Spleen (tissue), 7 donors: Measurements from ENCODE around the gene RDH8.

Experiments
- POLR2A ChIP-seq, 3 donors: fragments of 450-650 bp; IDR thresholded peaks; one replicate each; pipeline ENCODE4 v1.5.1; 2017; ENCODE audit warnings: antibody characterized with exemption in 3 of 3, mild to moderate bottlenecking in 1 of 3
- POLR2AphosphoS5 ChIP-seq, 3 donors: sonication (generic); formaldehyde crosslinking; IDR thresholded peaks; one replicate each; pipeline ENCODE4 v1.5.1; 2017; ENCODE audit warnings: antibody characterized with exemption in 3 of 3
- TF ChIP-seq, protein P1 (sequence below), 11 experiments: fragments of 200-600 bp in 7 of 11; fragments of 450-650 bp in 4 of 11; sonication (generic) in 4 of 11; IDR thresholded peaks in 8 of 11; conservative IDR thresholded peaks in 3 of 11; 1 replicate in 7 of 11; 2 replicates in 4 of 11; pipeline versions ENCODE4 v1.4.0 to v1.8.0; 2016 to 2021; ENCODE audit warnings: antibody characterized with exemption in 11 of 11, inconsistent platforms in 4 of 11, mild to moderate bottlenecking in 1 of 11
- donor health status: DM: no; HTN: no; CAD: no; lungs with moderate emphysema.
- donor health status: DM: no; HTN: no; CAD: no.
- donor health status: DM: no; HTN: no; CAD: no.

DNA sequence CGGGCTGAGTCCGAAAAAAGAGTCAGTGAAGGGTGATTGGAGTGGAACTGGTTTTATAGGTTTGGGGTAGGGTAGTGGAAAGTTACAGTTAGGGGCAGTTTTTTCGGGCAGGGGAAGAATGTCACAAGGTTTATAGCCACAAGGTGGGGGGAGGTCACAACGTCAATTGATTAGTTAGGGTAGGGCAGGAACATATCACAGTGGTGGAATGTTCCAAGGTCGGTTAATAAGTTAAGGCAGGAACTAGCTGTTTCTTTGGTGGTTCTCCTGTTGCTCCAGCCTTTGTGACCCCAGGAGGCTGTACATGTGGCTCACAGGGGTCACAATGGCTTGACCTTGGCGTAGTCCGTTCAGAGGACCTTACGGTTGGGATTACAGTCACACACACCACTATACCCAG is 20.3 kb downstream of the RDH8 start:
- TF ChIP-seq, protein P1, sequence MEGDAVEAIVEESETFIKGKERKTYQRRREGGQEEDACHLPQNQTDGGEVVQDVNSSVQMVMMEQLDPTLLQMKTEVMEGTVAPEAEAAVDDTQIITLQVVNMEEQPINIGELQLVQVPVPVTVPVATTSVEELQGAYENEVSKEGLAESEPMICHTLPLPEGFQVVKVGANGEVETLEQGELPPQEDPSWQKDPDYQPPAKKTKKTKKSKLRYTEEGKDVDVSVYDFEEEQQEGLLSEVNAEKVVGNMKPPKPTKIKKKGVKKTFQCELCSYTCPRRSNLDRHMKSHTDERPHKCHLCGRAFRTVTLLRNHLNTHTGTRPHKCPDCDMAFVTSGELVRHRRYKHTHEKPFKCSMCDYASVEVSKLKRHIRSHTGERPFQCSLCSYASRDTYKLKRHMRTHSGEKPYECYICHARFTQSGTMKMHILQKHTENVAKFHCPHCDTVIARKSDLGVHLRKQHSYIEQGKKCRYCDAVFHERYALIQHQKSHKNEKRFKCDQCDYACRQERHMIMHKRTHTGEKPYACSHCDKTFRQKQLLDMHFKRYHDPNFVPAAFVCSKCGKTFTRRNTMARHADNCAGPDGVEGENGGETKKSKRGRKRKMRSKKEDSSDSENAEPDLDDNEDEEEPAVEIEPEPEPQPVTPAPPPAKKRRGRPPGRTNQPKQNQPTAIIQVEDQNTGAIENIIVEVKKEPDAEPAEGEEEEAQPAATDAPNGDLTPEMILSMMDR (IDR thresholded peaks at IDR 0.05 in 8 of 11, conservative IDR thresholded peaks at IDR 0.05 in 3 of 11): no peak
- no peak for TF ChIP-seq POLR2A (IDR thresholded peaks at IDR 0.05)
- no peak for TF ChIP-seq POLR2AphosphoS5 (IDR thresholded peaks at IDR 0.05)
